HG03460 (cell line): ENCODE results near the gene AP2S1.
"Not testable (repeated sequence)": the region's sequence is repeated elsewhere in the genome, so short reads cannot be mapped to it uniquely, and the experiment has no call there.

Source experiments
- ATAC-seq: cut with Tn5 transposase; IDR thresholded peaks from one replicate; pipeline ENCODE4 v1.9.1; 2021; ENCODE audit not compliant: unreplicated experiment

The AP2S1 gene

DNA sequence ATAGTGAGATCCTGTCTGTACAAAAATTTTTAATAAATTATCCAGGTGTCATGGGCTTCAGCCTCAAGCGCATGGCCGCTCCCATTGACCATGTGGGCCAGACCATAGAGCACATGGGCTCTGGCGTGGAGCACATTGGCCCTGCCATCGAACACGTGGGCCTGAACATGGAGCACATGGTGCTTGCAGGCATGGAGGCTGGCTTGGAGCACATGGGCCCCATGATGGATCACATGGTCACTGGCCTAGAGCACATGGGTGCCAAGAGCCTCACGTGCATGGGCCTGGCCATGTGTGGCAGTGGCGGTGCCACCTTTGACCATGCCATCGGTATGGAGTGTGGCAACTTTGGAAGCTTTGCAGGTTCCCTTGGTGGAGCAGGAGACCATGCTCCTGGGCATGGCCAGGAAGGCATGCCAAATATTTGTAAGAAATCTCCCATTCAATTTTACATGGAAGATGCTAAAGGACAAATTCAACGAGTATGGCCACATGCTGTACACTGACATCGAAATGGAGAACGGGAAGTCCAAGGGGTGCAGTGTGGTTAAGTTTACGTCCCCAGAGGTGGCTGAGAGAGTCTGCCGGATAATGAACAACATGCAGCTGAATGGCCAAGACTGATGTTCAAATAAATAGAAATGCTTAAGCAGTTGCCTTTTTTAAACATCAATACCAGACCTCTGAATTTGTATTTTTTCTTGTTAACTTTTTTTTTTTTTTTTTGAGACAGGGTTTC, 40.9 kb downstream of the AP2S1 start:
- no peak for ATAC-seq

- no peak for ATAC-seq
These were observed 44.0 kb downstream of the AP2S1 start for GRCh38 chr19:46806656-46807055.

GRCh38 chr19:46804432-46804831, 46.2 kb downstream of the AP2S1 start:
- ATAC-seq = not testable (repeated sequence)

DNA sequence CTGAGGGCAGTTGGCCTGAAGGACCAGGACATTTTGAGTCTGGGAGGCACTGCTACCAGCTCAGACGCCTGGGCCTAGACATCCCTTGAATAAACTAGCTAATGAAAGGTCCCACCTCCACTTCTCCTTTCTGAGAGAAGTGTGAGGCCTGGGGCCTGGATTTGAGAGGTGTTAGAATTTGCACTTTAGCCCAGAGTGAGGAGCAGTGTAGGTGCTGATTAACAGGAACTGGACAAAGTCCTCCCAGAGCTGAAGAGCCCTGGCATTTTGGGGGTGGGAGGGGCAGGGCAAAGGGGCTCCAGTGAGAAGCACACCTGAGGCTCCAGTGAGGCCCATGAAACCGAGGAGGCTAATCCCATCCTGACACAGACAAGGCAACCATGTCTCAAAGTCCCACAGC, 47.1 kb downstream of the AP2S1 start:
- no peak for ATAC-seq

DNA sequence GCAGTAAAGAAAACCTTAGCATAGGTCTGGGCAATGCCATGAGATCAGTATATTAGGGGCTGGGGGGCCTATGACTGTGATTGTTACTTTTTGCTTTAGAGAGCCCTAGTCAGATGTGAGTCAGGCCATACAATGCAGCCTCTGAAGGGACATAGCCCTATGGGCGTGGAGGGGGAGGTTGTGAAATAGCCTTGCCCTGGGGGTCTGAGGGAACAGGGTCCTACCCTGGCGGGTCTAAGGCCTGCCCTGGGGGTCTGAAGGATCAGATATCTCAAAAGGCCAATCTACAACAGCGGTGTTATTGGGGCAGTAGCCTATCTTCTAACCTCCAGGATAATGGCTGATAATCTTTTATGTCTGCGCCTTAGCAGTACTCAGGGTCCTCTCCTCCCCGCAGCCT, 48.5 kb downstream of the AP2S1 start:
- ATAC-seq = no peak

DNA sequence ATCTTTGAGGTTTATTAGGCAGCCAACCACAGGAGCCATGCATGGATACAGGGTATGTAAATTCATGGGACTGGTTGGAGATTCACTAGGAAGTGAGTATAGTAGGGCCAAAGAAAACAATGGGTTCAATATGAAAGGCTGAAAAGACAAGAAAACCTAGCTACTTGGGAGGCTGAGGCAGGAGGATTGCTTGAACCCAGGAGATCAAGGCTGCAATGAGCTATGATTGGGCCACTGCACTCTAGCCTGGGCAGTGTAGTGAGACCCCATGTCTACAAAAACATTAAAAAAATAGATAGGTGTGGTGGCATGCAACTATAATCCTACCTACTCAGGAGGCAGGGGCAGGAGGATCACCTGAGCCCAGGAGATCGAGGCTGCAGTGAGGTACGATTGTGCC, 51.9 kb downstream of the AP2S1 start:
- no peak for ATAC-seq

- ATAC-seq = no peak
These were observed 52.8 kb downstream of the AP2S1 start for GRCh38 chr19:46797881-46798280.

GRCh38 chr19:46791944-46792343, 58.7 kb downstream of the AP2S1 start:
- ATAC-seq = no peak

GRCh38 chr19:46789371-46789770, 61.3 kb downstream of the AP2S1 start:
- ATAC-seq = no peak

DNA sequence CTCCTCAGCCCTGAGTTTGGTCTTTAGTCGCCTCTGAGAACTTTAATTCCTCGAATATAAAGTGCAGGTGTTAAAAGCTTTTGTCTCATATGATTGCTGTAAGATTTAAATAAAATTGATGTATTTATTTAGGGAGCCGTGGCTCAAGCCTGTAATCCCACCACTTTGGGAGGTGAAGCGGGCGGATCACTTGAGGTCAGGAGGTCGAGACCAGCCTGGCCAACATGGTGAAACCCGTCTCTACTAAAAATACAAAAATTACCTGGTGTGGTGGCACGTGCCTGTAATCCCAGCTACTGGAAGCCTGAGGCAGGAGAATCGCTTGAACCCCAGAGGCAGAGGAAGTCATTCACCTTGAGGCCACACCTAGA, 61.7 kb downstream of the AP2S1 start:
- ATAC-seq = no peak

DNA sequence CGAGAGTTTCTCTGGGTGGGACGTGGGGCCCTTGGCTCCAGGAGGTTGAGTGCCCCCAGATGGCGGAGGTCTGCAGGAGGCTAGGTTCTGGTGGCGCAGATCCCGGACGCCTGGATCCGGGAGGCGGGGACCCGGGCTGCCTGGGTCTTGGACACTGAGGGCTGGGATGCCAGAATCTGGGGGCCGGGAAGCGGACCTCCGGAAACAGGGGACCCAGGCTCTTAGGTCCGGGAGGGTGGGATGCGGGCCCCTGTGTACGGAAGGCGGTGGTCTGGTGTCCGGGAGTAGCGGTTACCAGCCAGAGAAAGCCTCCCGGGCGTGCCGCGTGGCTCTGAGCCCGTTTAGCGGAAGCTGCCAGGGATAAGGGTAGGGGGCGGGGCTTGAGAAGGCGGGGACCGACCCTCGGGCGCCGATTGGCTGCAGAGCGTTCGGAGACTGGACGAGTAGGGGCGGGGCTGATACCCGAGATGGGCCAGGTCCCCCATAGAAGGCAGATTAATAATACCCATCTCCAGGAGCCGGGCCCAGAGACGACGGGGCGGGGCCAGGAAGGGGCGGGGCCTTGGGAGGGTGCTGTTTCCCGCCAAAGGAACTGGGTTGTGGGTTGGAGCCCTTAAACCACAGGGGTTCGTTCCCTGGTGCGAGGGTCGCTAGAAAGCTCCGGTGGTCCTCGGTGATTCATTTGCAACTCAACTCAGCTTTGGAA, 62.2 kb downstream of the AP2S1 start, which contains the start of gene SLC1A5:
SLC1A5 (minus strand) TSS at position 333 of the 706 bp plus-strand sequence. CDS start 629 bp downstream, outside the sequence.
- peak; percentile 52 for ATAC-seq
